Measurements from ENCODE around the gene CDH10.

CDH10 gene

GRCh38 chr5:24681106-24681505, 36.3 kb upstream of the CDH10 start:
- no peaks in the 10 kb centered on the region for H3K4me1 ChIP-seq (ENCODE audit: low read length)
- H3K79me2 ChIP-seq (ENCODE audit: low read length): no peaks in the 10 kb centered on the region
- no peak overlapping the region for H3K4me3 ChIP-seq (ENCODE audit: low read length)
- DNase-seq: no peak
- no peaks in the 10 kb centered on the region for H3K36me3 ChIP-seq (replicated peaks; ENCODE audit: insufficient read depth, low read length)
- no peak overlapping the region for H2AFZ ChIP-seq (ENCODE audit: low read length)
- H3K4me2 ChIP-seq (ENCODE audit: low read depth, low read length): no peak overlapping the region
- H4K20me1 ChIP-seq (ENCODE audit: insufficient read depth, low read length): no peaks in the 10 kb centered on the region
- no peaks in the 10 kb centered on the region for H3K27me3 ChIP-seq (replicated peaks; ENCODE audit: insufficient read depth, low read length)
- no peaks in the 10 kb centered on the region for H3K9me3 ChIP-seq (replicated peaks; ENCODE audit: insufficient read depth, low read length)
- no peak for TF ChIP-seq EZH2 (optimal IDR thresholded peaks at IDR 0.05; ENCODE audit: low read depth, low read length)
- no peaks in the 10 kb centered on the region for H3F3A ChIP-seq (ENCODE audit: insufficient read depth, low read length)
- no peak overlapping the region for H3K9ac ChIP-seq (ENCODE audit: low read length)
- H3K9me2 ChIP-seq (replicated peaks; ENCODE audit: insufficient read depth, low read length): no peaks in the 10 kb centered on the region
- H3K27ac ChIP-seq (ENCODE audit: low read length): no peak overlapping the region

- no peaks in the 10 kb centered on the region for H3K36me3 ChIP-seq (replicated peaks; ENCODE audit: insufficient read depth, low read length)
Measured at GRCh38 chr5:24668050-24668449, 23.3 kb upstream of the CDH10 start.

DNA sequence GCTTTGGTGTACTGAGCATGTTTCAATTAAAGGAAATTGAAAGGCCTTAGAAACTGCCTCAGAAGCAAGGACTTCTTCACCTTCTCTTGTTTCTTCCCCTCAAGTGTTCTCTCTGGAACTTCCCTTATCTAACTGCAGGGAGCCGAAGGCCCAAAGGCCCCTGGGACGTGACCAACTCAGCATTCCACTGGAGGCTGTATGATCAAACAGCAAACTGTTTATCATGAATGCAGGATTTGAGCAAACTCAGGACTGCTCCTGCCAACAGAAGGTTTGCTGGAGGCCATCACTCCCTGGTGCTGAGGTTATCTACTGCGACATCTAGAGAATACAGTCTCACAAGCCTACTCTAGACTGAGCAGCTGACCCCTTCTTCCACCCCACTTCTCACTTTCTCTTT, 4.8 kb upstream of the CDH10 start:
- Histone ChIP-seq H3K4me1 (ENCODE audit: low read length) (no peaks in the 10 kb centered on the region), H3K9me2 (replicated peaks; ENCODE audit: insufficient read depth, low read length) (no peaks in the 10 kb centered on the region), H3K27me3 (replicated peaks; ENCODE audit: insufficient read depth, low read length) (no peaks in the 10 kb centered on the region), H3K27ac (ENCODE audit: low read length) (no peak overlapping the region), H2AFZ (ENCODE audit: low read length) (no peak overlapping the region), H3K9ac (ENCODE audit: low read length) (no peak overlapping the region), H3K4me2 (ENCODE audit: low read depth, low read length) (no peak overlapping the region), H3K36me3 (replicated peaks; ENCODE audit: insufficient read depth, low read length) (no peaks in the 10 kb centered on the region), H3K79me2 (ENCODE audit: low read length) (no peaks in the 10 kb centered on the region), H3K4me3 (ENCODE audit: low read length) (no peak overlapping the region), H4K20me1 (ENCODE audit: insufficient read depth, low read length) (no peaks in the 10 kb centered on the region), H3K9me3 (replicated peaks; ENCODE audit: insufficient read depth, low read length) (no peaks in the 10 kb centered on the region), H3F3A (ENCODE audit: insufficient read depth, low read length) (no peaks in the 10 kb centered on the region)
- DNase-seq: no peak
- TF ChIP-seq EZH2phosphoT487 (IDR thresholded peaks at IDR 0.05; ENCODE audit: low read length) (no peak), EZH2 (optimal IDR thresholded peaks at IDR 0.05; ENCODE audit: low read depth, low read length) (no peak)
- TF ChIP-seq, protein P1, sequence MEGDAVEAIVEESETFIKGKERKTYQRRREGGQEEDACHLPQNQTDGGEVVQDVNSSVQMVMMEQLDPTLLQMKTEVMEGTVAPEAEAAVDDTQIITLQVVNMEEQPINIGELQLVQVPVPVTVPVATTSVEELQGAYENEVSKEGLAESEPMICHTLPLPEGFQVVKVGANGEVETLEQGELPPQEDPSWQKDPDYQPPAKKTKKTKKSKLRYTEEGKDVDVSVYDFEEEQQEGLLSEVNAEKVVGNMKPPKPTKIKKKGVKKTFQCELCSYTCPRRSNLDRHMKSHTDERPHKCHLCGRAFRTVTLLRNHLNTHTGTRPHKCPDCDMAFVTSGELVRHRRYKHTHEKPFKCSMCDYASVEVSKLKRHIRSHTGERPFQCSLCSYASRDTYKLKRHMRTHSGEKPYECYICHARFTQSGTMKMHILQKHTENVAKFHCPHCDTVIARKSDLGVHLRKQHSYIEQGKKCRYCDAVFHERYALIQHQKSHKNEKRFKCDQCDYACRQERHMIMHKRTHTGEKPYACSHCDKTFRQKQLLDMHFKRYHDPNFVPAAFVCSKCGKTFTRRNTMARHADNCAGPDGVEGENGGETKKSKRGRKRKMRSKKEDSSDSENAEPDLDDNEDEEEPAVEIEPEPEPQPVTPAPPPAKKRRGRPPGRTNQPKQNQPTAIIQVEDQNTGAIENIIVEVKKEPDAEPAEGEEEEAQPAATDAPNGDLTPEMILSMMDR (IDR thresholded peaks at IDR 0.05; ENCODE audit: low read length): no peak

More at GRCh38 chr5:24668050-24668449, 23.3 kb upstream of the CDH10 start:
- DNase-seq: no peak
- TF ChIP-seq, protein P1 (IDR thresholded peaks at IDR 0.05; ENCODE audit: low read length): no peak
- no peak for TF ChIP-seq EZH2 (optimal IDR thresholded peaks at IDR 0.05; ENCODE audit: low read depth, low read length)
- TF ChIP-seq EZH2phosphoT487 (IDR thresholded peaks at IDR 0.05; ENCODE audit: low read length): no peak
- Histone ChIP-seq H3F3A (ENCODE audit: insufficient read depth, low read length) (no peaks in the 10 kb centered on the region), H4K20me1 (ENCODE audit: insufficient read depth, low read length) (no peaks in the 10 kb centered on the region), H3K9ac (ENCODE audit: low read length) (no peak overlapping the region), H3K9me3 (replicated peaks; ENCODE audit: insufficient read depth, low read length) (no peaks in the 10 kb centered on the region), H3K27me3 (replicated peaks; ENCODE audit: insufficient read depth, low read length) (no peaks in the 10 kb centered on the region), H3K4me3 (ENCODE audit: low read length) (no peak overlapping the region), H3K4me2 (ENCODE audit: low read depth, low read length) (no peak overlapping the region), H2AFZ (ENCODE audit: low read length) (no peak overlapping the region), H3K9me2 (replicated peaks; ENCODE audit: insufficient read depth, low read length) (no peaks in the 10 kb centered on the region), H3K4me1 (ENCODE audit: low read length) (no peaks in the 10 kb centered on the region), H3K27ac (ENCODE audit: low read length) (no peak overlapping the region), H3K79me2 (ENCODE audit: low read length) (no peaks in the 10 kb centered on the region)

- Histone ChIP-seq H3K79me2 (ENCODE audit: low read length) (no peaks in the 10 kb centered on the region), H3K9ac (ENCODE audit: low read length) (no peak overlapping the region), H3K9me3 (replicated peaks; ENCODE audit: insufficient read depth, low read length) (no peaks in the 10 kb centered on the region), H3K9me2 (replicated peaks; ENCODE audit: insufficient read depth, low read length) (no peaks in the 10 kb centered on the region), H3K27me3 (replicated peaks; ENCODE audit: insufficient read depth, low read length) (no peaks in the 10 kb centered on the region), H3F3A (ENCODE audit: insufficient read depth, low read length) (no peaks in the 10 kb centered on the region), H2AFZ (ENCODE audit: low read length) (no peak overlapping the region), H3K4me3 (ENCODE audit: low read length) (no peak overlapping the region), H4K20me1 (ENCODE audit: insufficient read depth, low read length) (no peaks in the 10 kb centered on the region), H3K36me3 (replicated peaks; ENCODE audit: insufficient read depth, low read length) (no peaks in the 10 kb centered on the region), H3K27ac (ENCODE audit: low read length) (no peak overlapping the region), H3K4me2 (ENCODE audit: low read depth, low read length) (no peak overlapping the region), H3K4me1 (ENCODE audit: low read length) (no peaks in the 10 kb centered on the region)
- no peak for DNase-seq
- TF ChIP-seq EZH2 (optimal IDR thresholded peaks at IDR 0.05; ENCODE audit: low read depth, low read length): no peak
- no peak for TF ChIP-seq EZH2phosphoT487 (IDR thresholded peaks at IDR 0.05; ENCODE audit: low read length)
- TF ChIP-seq, protein P1 (IDR thresholded peaks at IDR 0.05; ENCODE audit: low read length): no peak
Measured at GRCh38 chr5:24646915-24647314, 2.1 kb upstream of the CDH10 start.

Data from MM.1S (cell line).